Smooth muscle cell (in vitro differentiated cells): ENCODE results near the gene CKM. TPM values are rescaled to one million over a fixed set of nuclear protein-coding genes. Genes with fewer than 3 reads are reported as not detected.
"Not testable (repeated sequence)": the region's sequence is repeated elsewhere in the genome, so short reads cannot be mapped to it uniquely, and the experiment has no call there.

Experiments
- DNase-seq: peaks from one replicate; lab custom pipeline; 2025; ENCODE audit not compliant: unreplicated experiment; lab: John Stamatoyannopoulos, UW
- H2AFZ ChIP-seq: fragments of 200-600 bp; sonication (generic); 2 replicates; pipeline ENCODE4 v1.6.0; 2016; ENCODE audit warnings: antibody characterized with exemption, low read depth, mild to moderate bottlenecking
- H3F3A ChIP-seq: fragments of 200-600 bp; sonication (generic); 2 replicates; pipeline ENCODE4 v1.6.0; 2017; ENCODE audit warnings: antibody characterized with exemption, low read depth
- H3K27ac ChIP-seq: fragments of 200-600 bp; sonication (generic); 2 replicates; pipeline ENCODE4 v1.5.1; 2016; ENCODE audit warnings: low read depth, mild to moderate bottlenecking
- H3K27me3 ChIP-seq: fragments of 200-600 bp; sonication (generic); 2 replicates; pipeline ENCODE4 v1.6.1; 2016; ENCODE audit warnings: low read depth, mild to moderate bottlenecking
- H3K36me3 ChIP-seq: fragments of 200-600 bp; sonication (generic); 2 replicates; pipeline ENCODE4 v1.5.1; 2016; ENCODE audit warnings: low read depth
- H3K4me1 ChIP-seq: fragments of 200-600 bp; sonication (generic); 2 replicates; pipeline ENCODE4 v1.5.1; 2016; ENCODE audit warnings: low read depth
- H3K4me2 ChIP-seq: fragments of 200-600 bp; sonication (generic); 2 replicates; pipeline ENCODE4 v1.6.0; 2016; ENCODE audit warnings: mild to moderate bottlenecking
- H3K4me3 ChIP-seq: fragments of 200-600 bp; sonication (generic); 2 replicates; pipeline ENCODE4 v1.5.1; 2016; ENCODE audit warnings: mild to moderate bottlenecking
- H3K79me2 ChIP-seq: fragments of 200-600 bp; sonication (generic); 2 replicates; pipeline ENCODE4 v1.6.0; 2016; ENCODE audit warnings: low read depth, mild to moderate bottlenecking
- H3K9ac ChIP-seq: fragments of 200-600 bp; sonication (generic); 2 replicates; pipeline ENCODE4 v1.6.0; 2016; ENCODE audit warnings: low read depth
- H3K9me3 ChIP-seq: fragments of 200-600 bp; sonication (generic); replicated peaks from 2 replicates; pipeline ENCODE4 v1.5.1; 2016; ENCODE audit warnings: low read depth
- H4K20me1 ChIP-seq: fragments of 200-600 bp; sonication (generic); 2 replicates; pipeline ENCODE4 v1.6.0; 2016; ENCODE audit warnings: low read depth
- CTCF ChIP-seq: fragments of 200-600 bp; sonication (generic); IDR thresholded peaks from 2 replicates; pipeline ENCODE4 v1.5.1; 2017; ENCODE audit warnings: borderline replicate concordance, mild to moderate bottlenecking, antibody characterized with exemption; ENCODE audit not compliant: insufficient read depth, poor library complexity, severe bottlenecking
- WGBS: methylation state at CpG from one replicate; pipeline ENCODE4 v1.1.7; 2016; ENCODE audit warnings: low lambda C conversion rate; 5-methylcytosine and 5-hydroxymethylcytosine counted together
- polyA plus RNA-seq: library from polyadenylated mRNA; unstranded; fragments of >200 nt; fragmentation: Nextera tagmentation; extraction: Ambion mirVana; gene quantifications from 2 replicates; pipeline ENCODE4 v1.2.1, GENCODE V29; 2016
- total RNA-seq: library from RNA; depleted of rRNA; stranded (reverse); fragments of >200 nt; gene quantifications from 2 replicates; pipeline ENCODE4 v1.2.3, GENCODE V29; 2014

The CKM gene
- total and polyA plus RNA-seq, 2 experiments from 2014 or later, result not detected

- no peak overlapping the region for H3K9ac ChIP-seq
- no peak for DNase-seq
- peaks cover 28% of the 10 kb centered on the region for H3K27me3 ChIP-seq
- no peaks in the 10 kb centered on the region for H3K36me3 ChIP-seq
- H3K27ac ChIP-seq, result no peak overlapping the region
- H3K4me2 ChIP-seq, result no peak overlapping the region
- H3K9me3 ChIP-seq, result no peaks in the 10 kb centered on the region
- WGBS, result 69% methylated on average over 15 of the region's 18 CpGs
- no peaks in the 10 kb centered on the region for H3K79me2 ChIP-seq
- no peak overlapping the region for H3K4me3 ChIP-seq
- TF ChIP-seq CTCF, result no peak
- no peak overlapping the region for H2AFZ ChIP-seq
- H3K4me1 ChIP-seq, result no peaks in the 10 kb centered on the region
- no peaks in the 10 kb centered on the region for H4K20me1 ChIP-seq
- H3F3A ChIP-seq, result no peaks in the 10 kb centered on the region
These were observed 11.1 kb downstream of the CKM start for GRCh38 chr19:45311621-45312020.

- not testable (repeated sequence) for H3K79me2 ChIP-seq, H3K36me3 ChIP-seq, H2AFZ ChIP-seq, H3F3A ChIP-seq, H3K27me3 ChIP-seq, H3K4me2 ChIP-seq, H3K27ac ChIP-seq, H3K9ac ChIP-seq, DNase-seq, H3K9me3 ChIP-seq, H4K20me1 ChIP-seq, H3K4me3 ChIP-seq, H3K4me1 ChIP-seq
- over 99% methylated on average over 8 of the region's 8 CpGs for WGBS
These were observed 13.4 kb downstream of the CKM start for GRCh38 chr19:45309322-45309721.

GRCh38 chr19:45307361-45307760 lies 15.3 kb downstream of the CKM start:
- Histone ChIP-seq H3K4me1 (no peaks in the 10 kb centered on the region), H3F3A (no peaks in the 10 kb centered on the region), H3K79me2 (no peaks in the 10 kb centered on the region), H3K27me3 (no peaks in the 10 kb centered on the region), H3K4me3 (no peak overlapping the region), H4K20me1 (no peaks in the 10 kb centered on the region), H3K27ac (no peak overlapping the region), H2AFZ (no peak overlapping the region), H3K9ac (no peak overlapping the region), H3K4me2 (no peak overlapping the region), H3K9me3 (no peaks in the 10 kb centered on the region), H3K36me3 (no peaks in the 10 kb centered on the region)
- 94% methylated on average over 19 of the region's 19 CpGs for WGBS
- no peak for DNase-seq
- no peak for TF ChIP-seq CTCF

GRCh38 chr19:45306518-45307027 lies 16.1 kb downstream of the CKM start:
- 89% methylated on average over 17 of the region's 18 CpGs for WGBS
- no peaks in the 10 kb centered on the region for H3F3A ChIP-seq
- H3K27me3 ChIP-seq, result no peaks in the 10 kb centered on the region
- no peak for TF ChIP-seq CTCF
- H3K36me3 ChIP-seq, result no peaks in the 10 kb centered on the region
- no peaks in the 10 kb centered on the region for H3K79me2 ChIP-seq
- no peak overlapping the region for H3K4me3 ChIP-seq
- no peaks in the 10 kb centered on the region for H3K4me1 ChIP-seq
- no peak for DNase-seq
- H4K20me1 ChIP-seq, result no peaks in the 10 kb centered on the region
- H2AFZ ChIP-seq, result no peak overlapping the region
- H3K9me3 ChIP-seq, result no peaks in the 10 kb centered on the region
- no peak overlapping the region for H3K9ac ChIP-seq
- H3K4me2 ChIP-seq, result no peak overlapping the region
- no peak overlapping the region for H3K27ac ChIP-seq
